T1000 (cell line): ENCODE measurements around the gene PCCA.
"Not testable (repeated sequence)": the region's sequence is repeated elsewhere in the genome, so short reads cannot be mapped to it uniquely, and the experiment has no call there.

Source experiments
- DNase-seq: peaks from one replicate; lab custom pipeline; 2025; ENCODE audit warnings: mixed read lengths; lab: John Stamatoyannopoulos, UW

The PCCA gene

DNA sequence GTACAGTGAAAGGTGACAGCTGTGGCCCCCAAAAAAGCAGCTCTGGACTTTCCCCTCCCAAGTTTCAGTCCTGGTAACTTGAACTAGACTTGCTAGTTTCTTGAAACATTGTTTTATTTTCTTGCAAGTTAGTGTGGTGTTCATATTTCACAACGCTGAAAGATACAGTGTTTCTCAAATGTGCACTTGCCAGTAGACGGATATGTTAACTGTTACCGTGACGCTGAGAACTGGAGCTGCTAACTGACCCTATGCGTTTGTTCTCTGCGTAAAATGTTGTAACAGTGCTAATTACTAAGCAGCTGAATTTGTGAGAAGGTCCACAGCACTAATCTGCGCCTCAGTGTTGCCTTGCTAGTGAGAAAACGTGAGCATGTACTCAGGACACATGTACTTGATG is 420.1 kb downstream of the PCCA start:
- no peak for DNase-seq

DNA sequence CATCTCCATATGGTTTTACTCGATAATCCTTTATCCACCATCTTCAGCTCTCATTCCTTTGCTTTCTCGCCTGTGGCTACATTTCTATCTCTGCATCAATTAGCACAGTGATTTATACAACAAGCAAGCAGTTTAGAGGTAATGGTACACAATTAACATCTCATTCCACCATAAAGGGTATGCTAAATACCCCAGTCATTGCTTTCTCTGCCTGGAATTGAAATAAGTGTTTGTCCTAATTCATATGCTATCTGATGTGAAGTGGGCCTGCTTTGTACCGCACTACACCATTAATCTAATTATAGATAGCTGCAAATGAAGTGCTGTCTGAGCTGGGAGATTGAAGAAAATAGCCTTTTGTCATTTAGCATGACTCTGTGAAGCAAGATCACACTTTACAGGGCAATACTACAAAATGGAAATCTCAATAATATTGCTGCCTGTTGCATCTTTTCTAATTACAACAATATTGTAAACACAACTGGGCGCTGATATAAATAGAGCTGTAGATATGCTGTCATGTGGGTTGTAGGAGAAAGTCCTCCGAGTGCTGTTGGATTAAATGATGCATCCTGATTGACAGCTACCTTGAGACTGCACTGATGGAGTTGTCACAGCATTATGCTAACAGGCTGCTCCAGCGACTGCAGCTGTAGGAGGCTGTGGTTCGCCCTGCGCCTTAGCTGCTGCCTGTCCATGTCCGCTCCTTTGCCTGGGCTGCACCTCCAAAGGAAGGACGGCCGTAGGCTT is 421.5 kb downstream of the PCCA start:
- DNase-seq, result no peak

DNA sequence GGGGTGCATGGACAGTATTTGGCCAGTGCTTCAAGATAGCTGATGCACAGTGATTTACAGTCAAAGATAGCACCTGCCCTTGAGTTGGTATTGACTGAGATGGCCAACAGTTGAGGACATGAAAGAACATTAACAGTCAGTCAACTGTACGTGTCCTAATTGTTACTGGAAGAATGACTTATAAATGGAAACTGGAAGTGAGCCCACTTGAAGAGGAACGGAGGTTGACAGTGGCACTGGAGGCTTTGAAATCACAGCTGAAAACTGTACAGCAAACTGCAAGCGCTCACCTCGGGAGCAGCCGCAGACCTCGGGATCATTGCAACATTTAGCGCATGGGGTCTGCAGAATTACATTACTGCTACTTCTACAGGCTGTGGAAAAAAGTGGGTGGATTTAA is 422.6 kb downstream of the PCCA start:
- no peak for DNase-seq

DNA sequence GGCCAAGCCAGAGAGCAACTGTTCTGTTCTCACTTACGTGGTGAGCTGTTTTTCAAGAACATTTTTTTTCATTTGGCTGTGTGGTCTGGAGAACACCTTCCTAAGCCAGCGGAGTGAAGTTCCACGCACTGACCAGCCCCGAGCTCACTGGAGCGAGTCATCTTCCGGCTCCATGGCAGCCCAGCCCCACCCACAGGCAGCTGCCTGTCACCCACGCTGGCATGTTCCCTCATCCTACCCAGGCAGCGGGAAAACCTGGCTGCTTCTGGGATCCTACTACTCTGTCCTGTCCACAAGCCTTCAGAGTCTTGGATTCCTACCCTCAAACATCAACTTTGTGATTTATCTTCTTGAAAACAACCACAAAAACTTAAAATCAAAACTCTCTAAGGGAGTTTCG is 423.5 kb downstream of the PCCA start:
- no peak for DNase-seq

DNA sequence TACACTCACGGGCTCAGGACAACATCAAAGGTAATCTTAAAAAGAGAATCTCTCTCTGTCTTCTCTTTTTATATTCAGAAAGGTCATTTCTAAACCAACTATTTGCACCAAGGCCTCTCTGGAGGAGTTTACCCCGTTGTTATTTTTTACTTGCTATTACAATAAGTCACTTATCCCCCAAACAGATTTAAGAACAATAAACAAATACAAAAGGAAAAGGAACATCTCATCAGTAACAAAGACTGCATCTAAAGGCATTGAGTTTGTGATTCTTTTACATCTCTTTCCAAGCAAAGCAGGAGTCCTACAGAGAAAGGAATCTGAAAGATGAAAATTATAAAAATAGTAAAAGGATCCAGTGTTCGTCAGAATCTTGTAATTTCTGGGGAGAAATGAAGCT is 424.3 kb downstream of the PCCA start:
- DNase-seq, result no peak

DNA sequence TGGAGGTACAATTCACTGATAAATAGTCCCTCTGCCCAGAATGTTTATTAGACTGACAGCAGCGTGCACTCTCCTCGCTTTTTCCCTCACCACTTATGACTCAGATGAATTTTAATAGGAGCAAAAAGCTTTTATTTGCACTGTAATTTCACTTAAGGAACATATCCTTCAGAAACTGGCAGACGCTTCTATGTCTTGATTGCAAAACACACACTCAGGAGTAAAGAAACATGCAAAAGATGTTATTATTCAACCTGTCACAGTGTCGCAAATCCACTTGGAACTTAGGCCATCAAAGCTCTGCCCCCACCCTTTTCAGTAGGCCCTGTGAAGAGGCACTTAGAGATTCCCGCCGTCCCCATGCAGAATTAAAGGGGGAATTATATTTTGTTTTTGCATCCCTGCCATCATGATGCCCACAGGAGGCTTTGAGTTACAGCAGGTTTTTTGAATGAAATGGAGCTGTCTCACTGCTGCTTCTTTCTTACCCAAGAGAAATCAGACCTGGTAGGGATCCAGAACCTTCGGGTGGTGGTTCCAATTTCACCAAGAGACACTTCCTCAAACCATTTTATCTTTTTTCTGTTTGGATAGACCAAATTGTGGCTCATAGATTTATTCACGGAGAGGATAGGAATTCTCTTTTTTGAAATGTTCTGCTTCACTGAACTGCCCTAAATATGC is 425.2 kb downstream of the PCCA start:
- DNase-seq, result no peak

DNA sequence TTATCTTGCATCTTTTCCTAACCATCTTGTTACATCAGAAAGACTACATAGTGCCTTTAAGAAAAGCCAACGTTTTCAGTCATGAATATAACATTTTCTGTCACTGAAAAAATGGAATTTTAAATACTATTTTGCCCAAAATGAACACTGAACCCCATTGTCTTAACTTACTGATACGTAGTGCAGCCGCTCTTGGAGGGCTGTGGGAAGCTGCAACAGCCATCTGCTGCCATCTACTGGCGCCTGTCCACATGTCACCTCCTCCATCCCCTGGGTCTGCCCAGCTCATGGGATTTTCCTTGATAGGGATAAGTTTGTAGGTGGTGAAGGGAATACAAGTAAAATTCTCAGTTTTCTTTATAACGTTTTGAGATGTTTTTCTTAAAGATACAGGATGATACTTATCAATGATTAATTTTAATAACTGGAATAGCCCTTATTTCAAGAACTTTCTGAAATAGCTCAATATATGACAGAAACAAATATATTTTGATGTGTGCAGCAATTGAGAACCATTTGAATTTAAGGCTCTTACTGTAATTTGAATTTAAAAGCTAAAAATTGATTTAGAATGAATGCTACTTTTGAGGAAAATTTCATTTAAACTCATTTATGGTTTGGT is 426.0 kb downstream of the PCCA start:
- DNase-seq, result peak; percentile 9

DNA sequence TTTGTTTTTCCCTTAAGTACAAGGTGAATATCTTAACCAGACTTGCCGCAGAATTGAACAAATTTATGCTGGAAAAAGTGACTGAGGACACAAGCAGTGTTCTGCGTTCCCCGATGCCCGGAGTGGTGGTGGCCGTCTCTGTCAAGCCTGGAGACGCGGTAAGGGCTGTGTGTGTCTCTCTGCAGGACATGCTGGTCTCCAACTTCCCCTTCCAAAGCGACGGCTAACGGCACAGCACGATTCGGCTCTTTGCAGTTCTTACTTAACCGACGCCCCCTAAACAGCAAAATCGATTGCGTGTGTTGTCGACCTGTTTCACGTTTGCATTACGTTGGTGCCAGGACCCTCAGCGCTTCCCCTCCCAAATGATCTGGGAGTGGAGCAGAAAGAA is 426.5 kb downstream of the PCCA start:
- DNase-seq, result no peak

DNA sequence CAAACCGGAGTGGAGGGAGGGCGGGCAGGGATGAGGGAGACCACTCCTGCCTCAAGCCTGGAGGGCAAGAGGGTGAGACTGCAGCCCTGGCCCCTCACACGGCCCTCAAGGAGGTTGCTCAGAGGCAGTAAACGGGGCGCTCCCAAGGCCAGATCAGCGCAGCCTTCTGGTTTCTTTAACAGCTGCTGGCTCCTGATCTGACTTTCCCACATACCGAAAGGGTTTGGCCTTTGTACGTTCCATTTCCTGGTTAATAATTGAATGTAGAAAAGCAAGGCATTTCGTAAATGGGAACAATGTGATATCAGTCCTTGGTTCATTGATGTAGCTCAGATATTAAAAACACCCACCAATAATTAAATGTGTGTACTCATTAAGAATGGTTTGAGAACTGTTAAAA is 428.2 kb downstream of the PCCA start:
- DNase-seq, result no peak

DNA sequence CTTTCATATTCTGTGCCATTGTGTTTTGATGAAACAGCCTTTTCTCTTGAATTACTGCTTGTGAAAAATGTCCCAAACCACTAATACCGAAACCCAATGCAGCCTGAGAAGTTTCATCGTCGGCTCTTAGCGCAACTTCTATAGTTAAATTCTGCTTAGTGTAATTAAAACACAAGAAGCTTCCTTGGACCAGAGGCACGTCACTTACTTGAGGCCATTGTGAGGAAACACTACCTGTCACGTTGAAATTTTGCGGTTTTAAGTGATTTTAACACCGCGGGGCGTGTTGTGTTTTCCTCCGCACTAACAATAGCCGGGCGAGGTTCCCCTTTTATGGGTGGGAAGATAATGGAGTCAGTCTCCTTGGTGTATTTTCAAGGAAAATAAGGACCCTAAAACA is 428.8 kb downstream of the PCCA start:
- no peak for DNase-seq

DNA sequence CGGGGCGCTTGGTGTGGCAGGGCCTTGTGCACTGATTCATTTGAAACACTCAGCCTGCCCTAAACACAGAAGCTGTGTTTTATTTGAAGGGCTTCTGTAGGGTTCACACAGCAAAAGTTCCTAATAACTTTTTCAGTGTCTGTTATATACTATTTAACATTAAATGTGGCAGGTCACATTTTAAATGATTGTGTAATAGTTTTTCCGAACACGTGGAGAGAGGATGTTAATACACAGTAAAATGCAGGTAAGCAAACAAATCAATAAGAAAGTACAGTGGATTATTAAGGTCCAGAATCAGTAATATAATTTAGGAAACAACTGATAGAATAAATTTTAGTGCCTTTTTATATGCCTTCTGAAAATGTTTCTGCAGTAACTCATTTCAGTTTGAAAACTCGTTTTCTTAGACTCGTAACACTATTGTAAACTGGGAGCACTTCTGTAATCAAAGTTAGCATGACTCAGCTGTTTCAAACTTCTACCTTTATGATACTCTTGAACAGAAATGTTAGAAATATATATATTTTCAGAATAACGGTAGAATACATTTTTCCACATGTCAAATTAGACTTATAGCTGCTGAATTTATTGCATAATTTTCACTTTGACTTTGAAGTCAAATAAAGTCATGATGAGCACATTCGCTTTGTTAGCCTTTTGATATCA is 429.6 kb downstream of the PCCA start:
- DNase-seq, result no peak

DNA sequence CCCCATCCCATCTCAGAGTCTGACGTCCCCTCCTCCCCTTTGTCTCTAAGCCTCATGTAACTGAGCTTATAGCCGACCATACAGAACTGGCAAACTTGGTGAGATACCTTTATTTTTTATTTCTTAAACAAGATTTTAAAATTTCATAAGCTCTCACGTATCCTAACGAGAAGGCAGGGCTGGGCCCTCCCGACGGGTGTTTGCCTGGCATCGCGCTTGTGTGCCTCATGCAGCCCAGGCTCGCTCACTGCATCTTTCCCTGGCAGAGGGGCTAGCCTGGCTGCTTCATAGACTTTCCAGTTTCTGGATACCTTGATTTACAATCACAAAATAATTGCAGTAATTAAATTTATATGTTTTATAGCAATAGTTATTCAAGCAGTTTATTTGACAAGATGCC is 430.7 kb downstream of the PCCA start:
- no peak for DNase-seq

DNA sequence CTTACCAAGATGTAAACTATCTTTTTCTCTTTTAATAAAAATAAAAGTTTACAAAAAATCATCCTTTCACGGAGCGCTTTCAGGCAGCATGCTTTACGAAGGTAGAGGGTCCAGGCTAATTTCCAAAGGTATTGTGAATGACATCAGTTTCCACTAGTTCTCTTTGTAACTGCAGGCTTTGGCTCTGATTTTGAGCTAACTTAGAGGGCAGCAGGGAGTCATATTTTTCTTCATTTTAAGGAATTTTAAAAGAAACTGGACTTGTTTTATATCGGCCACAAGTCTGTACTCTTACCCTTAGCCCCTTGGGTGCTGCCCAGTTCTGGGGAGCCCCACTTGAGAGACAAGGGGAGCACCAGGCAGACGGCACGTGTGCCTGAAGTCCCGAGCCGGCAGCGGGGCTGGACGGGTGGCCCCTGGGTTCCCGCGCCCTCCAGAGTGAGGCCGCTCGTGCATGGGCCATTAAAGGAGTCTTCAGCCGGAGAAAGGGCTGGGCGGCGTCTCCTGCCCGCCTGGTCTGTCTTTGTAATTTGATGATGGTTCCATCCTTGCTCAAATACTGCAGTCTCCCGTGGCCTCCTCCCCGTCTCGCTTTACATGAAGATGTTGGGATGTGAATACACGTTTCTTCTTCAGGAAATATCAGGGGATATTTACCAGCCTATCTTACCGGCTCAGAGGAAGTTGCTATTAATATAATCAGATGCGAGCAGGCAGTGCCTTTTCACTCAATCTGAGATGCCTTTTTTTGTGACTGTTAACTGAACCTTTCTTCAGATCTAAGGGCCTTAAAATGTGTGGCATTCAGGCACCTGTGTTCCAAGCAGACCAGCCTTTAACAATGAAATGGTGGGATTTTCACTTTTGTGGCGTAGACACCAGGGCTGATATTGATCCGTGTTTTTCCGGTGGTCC is 432.3 kb downstream of the PCCA start:
- no peak for DNase-seq

DNA sequence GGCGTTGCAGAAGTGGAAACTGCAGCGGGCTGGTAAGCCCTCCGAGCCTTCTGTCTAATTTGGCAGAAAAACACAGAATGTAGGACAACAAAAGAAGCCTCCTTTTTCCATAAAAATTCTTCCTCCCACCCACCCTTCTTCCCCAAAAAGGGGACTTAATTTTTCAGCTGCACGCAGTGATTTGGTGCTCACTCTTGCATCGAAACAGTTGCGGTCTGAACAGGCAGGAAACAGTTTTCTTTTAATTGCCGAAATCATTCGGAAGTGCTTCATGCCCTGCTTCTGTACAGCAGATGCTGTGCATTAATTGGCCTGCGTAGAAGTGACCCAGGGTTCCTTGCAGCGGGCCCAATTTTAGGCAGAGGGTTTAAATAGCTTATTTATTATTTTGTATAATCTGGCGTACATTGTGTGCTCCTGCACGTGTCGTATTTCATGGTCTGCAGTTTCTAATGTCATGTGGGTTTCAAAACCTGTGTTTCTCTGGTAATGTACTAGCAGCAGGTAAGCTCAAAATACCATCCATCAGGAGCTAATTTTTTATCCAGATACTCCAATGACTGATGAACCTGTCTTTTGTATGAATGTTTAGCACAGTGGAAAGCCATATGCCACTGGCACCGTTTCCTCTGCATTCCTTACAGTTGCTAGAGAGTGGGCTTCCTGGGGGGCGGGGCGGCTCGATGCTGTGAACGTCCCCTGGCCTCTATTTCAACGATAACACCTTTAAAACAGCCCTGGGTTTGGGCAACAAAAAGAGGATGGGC is 433.1 kb downstream of the PCCA start:
- DNase-seq, result no peak

DNA sequence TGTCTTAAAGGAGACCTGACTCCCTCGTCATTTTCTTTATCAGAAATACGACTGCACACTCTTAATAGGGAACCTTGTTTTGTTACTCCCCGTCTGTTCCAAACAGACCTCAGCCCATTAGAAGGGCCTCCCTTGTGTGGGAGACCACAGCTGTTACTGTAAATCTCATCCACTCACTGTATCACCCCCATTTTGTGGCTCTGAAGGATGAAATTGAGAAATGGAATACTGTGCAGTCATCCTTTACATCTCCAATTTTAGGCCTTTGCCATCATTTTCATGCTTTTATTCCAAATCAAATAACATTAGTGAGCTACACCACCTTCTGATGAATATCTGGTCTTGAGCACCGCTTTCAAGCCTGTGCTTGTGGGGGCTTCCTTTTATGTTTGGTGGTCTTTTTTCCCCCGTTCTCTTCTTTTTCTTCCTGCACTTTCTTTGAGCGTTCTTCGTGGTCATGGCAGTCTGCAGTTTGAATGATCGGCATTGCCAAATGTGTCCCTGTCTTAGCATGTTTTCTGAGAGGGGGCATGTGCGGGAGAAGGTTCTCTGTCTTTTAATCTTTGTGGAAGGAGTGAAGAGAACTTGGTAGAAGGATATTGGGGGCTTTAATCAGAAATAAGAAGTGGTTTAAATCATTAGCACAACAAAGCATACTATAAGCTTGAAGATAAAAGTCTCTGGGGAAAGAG is 433.9 kb downstream of the PCCA start:
- DNase-seq, result no peak

DNA sequence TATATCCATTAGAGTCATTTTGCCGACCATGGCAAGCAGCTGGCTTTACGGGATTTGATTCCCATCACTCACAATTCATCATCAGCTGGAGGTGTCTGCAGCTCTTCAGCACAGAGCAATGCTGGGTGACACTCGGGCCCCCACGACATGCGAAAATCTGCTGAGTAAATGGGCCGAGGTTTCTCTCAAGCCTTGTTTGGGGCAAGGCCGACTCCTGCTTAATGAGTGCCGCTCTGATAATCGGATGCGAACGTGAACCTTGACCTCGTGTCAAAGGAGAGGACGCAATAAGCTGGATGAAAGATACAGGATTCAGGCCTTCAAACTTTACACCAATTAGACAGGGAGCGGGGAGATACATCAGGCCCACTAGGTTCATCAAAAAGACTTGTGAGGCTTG is 434.5 kb downstream of the PCCA start:
- DNase-seq, result no peak

DNA sequence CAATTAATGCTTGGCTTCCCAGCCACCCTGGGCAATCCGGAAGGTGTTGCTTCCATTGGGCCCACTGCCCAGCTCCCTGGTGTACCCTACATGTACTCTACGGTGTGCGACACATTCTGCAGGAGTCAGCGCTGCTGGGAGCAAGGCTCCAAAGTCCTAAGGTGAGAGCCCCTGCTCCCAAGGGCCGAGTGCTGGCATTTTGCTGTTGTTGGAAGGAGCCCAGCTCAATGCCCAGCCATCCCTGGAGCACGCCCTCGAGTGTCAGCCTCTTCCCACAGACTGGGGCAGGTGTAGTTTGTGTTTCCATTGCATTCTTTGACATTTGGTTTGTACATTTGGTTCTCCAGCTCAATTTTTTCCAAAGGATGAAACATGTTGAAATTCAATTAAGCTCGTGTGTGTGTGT is 435.1 kb downstream of the PCCA start:
- no peak for DNase-seq

DNA sequence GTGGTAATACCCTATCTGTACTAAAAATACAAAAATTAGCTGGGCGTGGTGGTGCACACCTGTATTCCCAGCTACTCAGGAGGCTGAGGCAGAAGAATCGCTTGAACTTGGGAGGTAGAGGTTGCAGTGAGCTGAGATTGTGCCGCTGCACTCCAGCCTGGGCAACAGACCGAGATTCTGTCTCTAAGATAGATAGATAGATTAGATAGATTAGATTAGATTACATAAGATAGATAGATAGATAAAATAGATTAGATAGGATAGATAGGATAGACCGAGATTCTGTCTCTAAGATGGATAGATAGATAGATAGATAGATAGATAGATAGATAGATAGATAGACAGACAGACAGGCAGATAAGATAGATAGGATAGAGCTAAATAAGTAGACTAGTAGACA is 435.8 kb downstream of the PCCA start:
- DNase-seq, result not testable (repeated sequence)

DNA sequence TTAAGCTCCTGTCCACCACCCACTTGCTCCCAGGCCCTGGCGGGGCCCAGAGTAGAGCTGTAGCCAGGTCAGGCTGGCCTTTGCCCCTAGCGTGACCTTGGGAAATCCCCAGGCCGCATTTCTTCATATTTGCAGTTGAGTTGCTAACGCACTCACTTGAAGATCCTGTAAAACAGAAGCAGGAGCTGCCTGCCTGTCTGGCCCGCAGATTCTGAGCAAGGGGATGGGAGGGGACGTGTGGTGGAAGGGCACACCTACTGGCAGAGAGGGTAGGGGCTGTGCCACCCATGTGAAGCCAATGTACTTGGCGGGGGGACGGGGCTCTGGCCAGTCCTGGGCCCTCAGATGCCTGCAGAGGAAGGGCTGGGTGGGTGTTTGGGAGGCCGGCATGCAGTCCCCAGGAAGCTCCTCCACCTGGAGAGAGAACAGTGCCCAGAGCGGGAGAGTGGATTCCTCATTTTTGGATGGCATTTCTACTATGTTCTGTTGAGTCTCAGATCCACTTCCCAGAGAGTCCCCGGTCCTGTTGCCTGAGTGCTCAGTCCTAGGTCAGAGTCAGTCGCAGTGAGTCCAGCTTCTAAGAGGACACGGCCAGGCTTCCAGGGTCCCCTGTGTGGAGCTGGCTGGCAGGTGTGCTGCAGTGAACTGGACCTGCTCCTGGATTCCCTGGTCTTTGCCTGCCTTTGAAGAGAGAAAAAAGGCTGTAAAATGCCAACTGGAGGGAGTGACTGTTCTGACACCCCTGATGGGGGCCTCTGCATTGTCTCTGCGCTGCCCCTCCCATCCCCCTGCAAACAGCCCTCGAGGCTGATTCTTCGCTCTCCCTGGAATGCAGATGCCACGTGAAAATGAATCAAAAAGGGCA is 436.8 kb downstream of the PCCA start:
- DNase-seq, result no peak
